RWPE2 (cell line): Measurements from ENCODE around the gene UBAC1.

Experiments used
- ATAC-seq: fragments of 200-7000 bp; cut with Tn5 transposase; 3 replicates; pipeline ENCODE4 v1.9.1; 2021; ENCODE audit warnings: low read depth
- DNase-seq: peaks from one replicate; pipeline ENCODE4 v3.0.0-alpha.2; 2020; ENCODE audit warnings: low spot score
- H3K27ac ChIP-seq: fragments of 450-650 bp; 2 replicates; pipeline ENCODE4 v1.5.1; 2017; ENCODE audit warnings: mild to moderate bottlenecking; ENCODE audit not compliant: poor library complexity, severe bottlenecking
- H3K27me3 ChIP-seq: fragments of 250-450 bp; sonication (Bioruptor Pico); 2 replicates; pipeline ENCODE4 v1.5.1; 2021; ENCODE audit warnings: mild to moderate bottlenecking, moderate library complexity; ENCODE audit not compliant: insufficient read depth, poor library complexity, severe bottlenecking
- H3K36me3 ChIP-seq: fragments of 250-450 bp; sonication (Bioruptor Pico); 2 replicates; pipeline ENCODE4 v1.5.1; 2020; ENCODE audit warnings: low read depth, mild to moderate bottlenecking, moderate library complexity
- H3K4me1 ChIP-seq: fragments of 250-450 bp; sonication (Bioruptor Pico); 2 replicates; pipeline ENCODE4 v1.5.1; 2021; ENCODE audit warnings: mild to moderate bottlenecking, moderate library complexity; ENCODE audit not compliant: insufficient read depth, poor library complexity, severe bottlenecking
- H3K4me3 ChIP-seq: fragments of 250-450 bp; sonication (Bioruptor Pico); 2 replicates; pipeline ENCODE4 v1.5.1; 2021; ENCODE audit warnings: mild to moderate bottlenecking, moderate library complexity; ENCODE audit not compliant: severe bottlenecking
- H3K9me3 ChIP-seq: fragments of 250-450 bp; sonication (Bioruptor Pico); 2 replicates; pipeline ENCODE4 v1.5.1; 2021; ENCODE audit warnings: mild to moderate bottlenecking, moderate library complexity; ENCODE audit not compliant: severe bottlenecking
- CTCF ChIP-seq: fragments of 450-650 bp; IDR thresholded peaks from one replicate; pipeline ENCODE4 v1.5.1; 2017; ENCODE audit warnings: mild to moderate bottlenecking, moderate library complexity; ENCODE audit not compliant: poor library complexity, severe bottlenecking

Gene UBAC1

DNA sequence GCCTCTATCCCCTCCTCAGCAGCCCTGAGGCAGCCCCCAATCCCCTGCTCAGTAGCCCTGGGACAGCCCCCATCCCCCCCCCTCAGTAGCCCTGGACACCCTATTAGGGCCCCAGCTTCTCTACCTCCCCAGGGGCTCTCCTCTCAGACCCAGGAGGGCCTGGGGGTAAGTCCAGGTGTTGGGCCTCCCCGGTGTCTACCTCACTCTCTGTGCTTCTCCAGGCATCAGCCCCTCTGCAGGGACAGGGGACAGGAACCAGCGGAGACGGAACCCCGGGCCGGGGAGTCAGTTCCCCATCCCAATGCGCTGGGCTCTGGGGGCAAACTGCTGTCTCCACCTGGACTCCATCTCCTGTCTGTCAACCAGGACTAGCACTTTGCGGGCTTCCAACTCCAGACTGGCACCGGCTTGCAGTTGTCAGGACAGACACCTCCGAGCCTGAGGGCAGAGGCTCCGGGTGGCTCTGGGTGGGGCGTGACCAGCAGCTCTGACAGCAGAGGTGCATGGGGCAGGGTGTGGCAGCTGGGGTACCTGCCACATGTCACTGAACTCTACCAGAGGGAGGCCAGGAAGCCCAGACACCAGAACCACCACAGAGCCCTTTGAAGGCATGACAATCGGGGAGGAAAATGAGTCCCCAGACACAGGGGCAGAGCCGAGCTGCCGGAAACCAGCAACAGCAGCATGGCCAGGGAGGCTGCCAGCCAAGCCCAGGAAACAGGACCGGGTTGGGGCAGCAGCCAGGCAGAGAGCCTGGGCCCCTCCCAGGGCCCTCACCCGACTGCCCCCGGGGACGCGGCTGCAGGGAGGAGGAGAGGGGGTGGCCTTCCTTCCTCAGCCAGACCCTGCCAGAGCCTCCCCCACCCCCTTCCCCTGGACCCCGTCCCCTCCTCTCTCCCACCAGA is 17.7 kb upstream of the UBAC1 start:
- DNase-seq: no peak
- Histone ChIP-seq H3K9me3 (no peaks in the 10 kb centered on the region), H3K27me3 (peaks cover 19% of the 10 kb centered on the region), H3K36me3 (no peaks in the 10 kb centered on the region), H3K27ac (no peak overlapping the region), H3K4me3 (no peak overlapping the region), H3K4me1 (no peaks in the 10 kb centered on the region)
- TF ChIP-seq CTCF: no peak
- peak; percentile 31; the same call in 2 of the 3 replicates for ATAC-seq

DNA sequence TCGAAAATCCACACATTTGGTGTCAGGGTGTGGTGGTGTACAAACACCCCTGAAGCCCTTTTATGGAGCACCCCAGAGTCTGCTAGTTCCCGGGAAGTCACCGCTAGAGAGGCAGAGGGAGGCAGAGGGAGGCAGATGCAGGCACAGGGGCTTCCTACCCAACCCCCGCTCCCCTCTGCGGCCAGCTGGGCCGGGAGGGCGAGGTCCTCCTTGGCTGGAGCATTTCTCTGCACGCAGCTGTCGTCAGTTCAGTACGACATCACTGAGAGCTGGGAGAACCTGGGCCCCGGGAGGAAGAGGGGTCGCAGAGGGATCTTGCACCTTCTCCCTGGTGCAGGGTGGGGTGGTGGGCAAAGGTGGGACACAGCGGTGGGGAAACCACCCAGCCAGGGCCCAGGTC is 15.8 kb upstream of the UBAC1 start:
- Histone ChIP-seq H3K4me3 (no peak overlapping the region), H3K9me3 (no peaks in the 10 kb centered on the region), H3K4me1 (no peaks in the 10 kb centered on the region), H3K27ac (no peak overlapping the region), H3K27me3 (peaks cover 5% of the 10 kb centered on the region), H3K36me3 (no peaks in the 10 kb centered on the region)
- no peak for TF ChIP-seq CTCF
- DNase-seq (no peak), ATAC-seq (no peak)

DNA sequence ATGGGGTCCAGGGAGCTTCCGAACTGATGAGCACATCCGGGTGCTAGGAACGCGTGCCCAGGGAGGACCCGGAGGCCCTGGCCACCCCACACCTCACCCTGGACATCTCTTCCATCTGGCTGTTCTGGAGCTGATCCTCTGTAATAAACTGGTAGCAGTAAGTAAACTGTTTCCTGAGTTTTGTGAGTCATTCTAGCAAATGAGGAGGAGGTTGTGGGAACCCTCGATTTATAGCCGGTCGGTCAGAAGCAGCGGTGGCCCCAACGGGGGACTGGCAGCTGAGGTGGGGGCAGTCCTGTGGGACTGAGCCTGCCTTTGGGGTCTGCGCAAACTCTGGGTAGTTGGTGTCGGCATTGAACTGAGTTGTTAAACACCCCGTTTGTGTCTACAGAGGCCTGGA is 15.4 kb upstream of the UBAC1 start:
- Histone ChIP-seq H3K27me3 (peaks cover 5% of the 10 kb centered on the region), H3K4me3 (no peak overlapping the region), H3K9me3 (no peaks in the 10 kb centered on the region), H3K4me1 (no peaks in the 10 kb centered on the region), H3K27ac (no peak overlapping the region), H3K36me3 (no peaks in the 10 kb centered on the region)
- TF ChIP-seq CTCF: no peak
- DNase-seq (no peak), ATAC-seq (no peak)

- no peak for DNase-seq
- no peak for TF ChIP-seq CTCF
- Histone ChIP-seq H3K27ac (no peak overlapping the region), H3K4me3 (no peak overlapping the region), H3K4me1 (no peaks in the 10 kb centered on the region), H3K36me3 (no peaks in the 10 kb centered on the region), H3K9me3 (no peaks in the 10 kb centered on the region), H3K27me3 (peaks cover 5% of the 10 kb centered on the region)
- ATAC-seq: no peak
These were observed 14.7 kb upstream of the UBAC1 start for GRCh38 chr9:135975834-135976233.

- Histone ChIP-seq H3K4me1 (no peaks in the 10 kb centered on the region), H3K27me3 (peaks cover 5% of the 10 kb centered on the region), H3K9me3 (no peaks in the 10 kb centered on the region), H3K4me3 (no peak overlapping the region), H3K36me3 (no peaks in the 10 kb centered on the region), H3K27ac (no peak overlapping the region)
- no peak for TF ChIP-seq CTCF
- ATAC-seq: no peak
- DNase-seq: no peak
These were observed 13.0 kb upstream of the UBAC1 start for GRCh38 chr9:135974220-135974573.
